SK-N-SH treated with all-trans-retinoic acid at 6 μM for 48 hours (cell line): ENCODE measurements around the gene POLR1E.

Source experiments
- ARNTL ChIP-seq: fragments of 450-650 bp; formaldehyde crosslinking; IDR thresholded peaks from 2 replicates; pipeline ENCODE4 v1.5.0; 2020; ENCODE audit warnings: low read depth, mild to moderate bottlenecking, moderate library complexity, borderline replicate concordance
- OSR1 ChIP-seq: fragments of 250-450 bp; sonication (Bioruptor Pico); IDR thresholded peaks from 2 replicates; pipeline ENCODE4 v1.8.0; 2022; ENCODE audit warnings: moderate library complexity, mild to moderate bottlenecking, inconsistent platforms
- TOX ChIP-seq: fragments of 250-450 bp; sonication (Bioruptor Pico); IDR thresholded peaks from 2 replicates; pipeline ENCODE4 v1.8.0; 2021; ENCODE audit warnings: mild to moderate bottlenecking, moderate library complexity, borderline replicate concordance
- ZFP30 ChIP-seq: fragments of 450-650 bp; formaldehyde crosslinking; IDR thresholded peaks from 2 replicates; pipeline ENCODE4 v1.5.0; 2022; ENCODE audit warnings: mild to moderate bottlenecking, moderate library complexity
- ZNF8 ChIP-seq: fragments of 450-650 bp; formaldehyde crosslinking; IDR thresholded peaks from 2 replicates; pipeline ENCODE4 v1.5.0; 2020; ENCODE audit warnings: mild to moderate bottlenecking, moderate library complexity

DNA sequence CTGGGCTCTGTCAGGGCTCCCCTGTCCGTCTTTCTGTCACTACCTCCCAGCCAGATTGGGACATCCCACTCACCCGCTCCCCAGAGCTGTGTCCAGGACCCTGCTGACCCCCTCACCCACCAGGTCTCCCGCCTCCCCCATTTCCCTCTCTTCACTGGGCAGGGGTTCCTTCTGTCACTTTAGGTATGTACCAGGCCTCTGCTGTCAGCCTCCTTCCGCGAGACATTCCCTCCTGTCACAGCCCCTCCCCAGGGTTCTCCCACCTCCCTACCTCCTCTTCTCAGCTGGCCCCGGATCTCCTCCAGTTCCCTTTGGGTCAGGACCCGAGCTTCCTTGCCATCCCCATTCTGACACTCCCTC is 488 bp downstream of the POLR1E start:
- TF ChIP-seq ZNF8 (CRISPR knock-in tag) (no peak), ARNTL (no peak), ZFP30 (no peak), OSR1 (CRISPR knock-in tag) (no peak), TOX (CRISPR knock-in tag) (no peak)
